Colon (tissue), 2 donors: Measurements from ENCODE around the gene ACAA2.

Experiments
- FAIRE-seq: peaks from 2 replicates; lab custom pipeline; 2012; peaks lifted over from hg19 to GRCh38; lab: Jason Lieb, UNC
- donor health status: control.
- donor health status: control.

Gene ACAA2

DNA sequence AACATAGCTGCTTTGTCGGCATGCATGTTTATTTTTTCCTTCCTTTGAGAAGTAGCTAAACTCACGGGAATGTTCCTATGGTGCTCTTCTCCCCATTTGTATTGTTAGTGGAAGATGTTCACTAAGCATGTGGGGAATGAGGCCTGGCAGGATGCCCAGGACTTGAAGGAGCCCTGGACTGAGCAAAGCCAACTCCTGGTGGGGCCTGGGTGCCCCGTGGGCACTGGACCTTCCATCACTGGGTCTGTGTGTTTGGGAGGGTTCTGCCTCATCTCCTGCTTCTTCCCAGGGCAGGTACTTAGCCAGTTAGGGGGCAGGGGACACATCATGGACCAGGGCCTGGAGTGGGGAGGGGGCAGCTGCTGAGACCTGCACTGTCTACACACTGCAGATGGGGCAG, 49.3 kb downstream of the ACAA2 start:
- FAIRE-seq = no peak

DNA sequence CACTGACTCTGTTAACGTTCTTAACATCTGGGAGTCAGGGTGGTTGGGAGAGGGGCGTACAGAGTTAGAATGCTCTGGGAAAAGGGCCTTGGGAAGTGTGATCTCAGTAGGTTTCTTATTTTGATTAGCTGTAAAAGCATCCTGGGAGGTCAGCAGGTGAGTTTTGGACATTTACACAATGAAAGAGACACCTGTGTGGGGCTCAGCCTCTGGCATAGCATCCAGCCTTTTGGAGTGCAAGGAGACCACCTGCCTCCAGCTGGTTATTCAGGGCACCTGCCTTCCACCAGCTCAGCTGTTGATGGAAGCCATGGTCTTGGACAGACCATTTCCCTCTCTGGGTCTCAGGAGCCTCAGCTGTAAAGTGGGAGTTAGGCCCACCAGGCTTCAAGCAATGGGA, 49.7 kb downstream of the ACAA2 start:
- FAIRE-seq = no peak

DNA sequence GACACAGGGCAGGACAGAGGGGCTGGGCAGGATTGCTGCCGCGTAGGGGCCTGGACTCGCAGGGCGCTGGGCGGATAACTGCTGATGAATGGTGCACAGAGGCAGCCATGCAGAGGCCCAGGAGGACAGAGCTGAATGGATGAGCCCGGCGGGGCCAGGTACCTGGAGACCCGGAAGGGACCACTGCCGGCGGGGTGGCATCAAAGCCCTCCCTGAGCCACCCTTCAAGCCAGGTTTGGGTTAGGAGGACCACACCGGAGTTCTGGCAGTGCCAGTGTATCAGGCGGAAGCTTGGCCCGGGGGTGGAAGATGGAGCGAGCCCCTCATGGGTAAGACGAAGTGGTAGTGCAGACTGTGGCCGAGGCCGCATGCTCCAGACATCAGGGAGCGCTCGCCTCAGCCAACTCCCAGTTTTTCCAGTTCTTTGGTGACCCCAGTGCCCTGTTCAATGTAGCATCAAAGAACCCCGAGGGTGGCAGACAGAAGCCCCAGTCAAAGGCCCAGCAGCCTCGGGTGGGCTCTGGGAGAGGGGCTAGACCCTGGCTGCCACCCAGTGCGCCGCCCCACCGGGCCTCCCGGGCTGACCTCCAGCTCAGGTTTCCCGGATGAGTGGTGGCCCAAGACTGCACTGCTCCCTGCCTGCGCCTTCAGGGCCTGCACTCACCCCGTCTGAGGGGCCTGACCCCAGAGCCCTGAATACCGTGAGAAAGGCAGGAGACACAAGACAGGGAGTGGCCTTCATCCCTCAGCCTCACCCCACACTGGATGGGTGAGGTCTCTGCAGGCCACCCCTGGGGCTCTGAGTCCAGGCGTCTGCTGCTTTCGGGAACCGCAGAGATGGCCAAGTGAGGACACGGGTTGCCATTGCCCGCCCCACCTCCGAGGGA, 50.9 kb downstream of the ACAA2 start:
- FAIRE-seq = no peak

DNA sequence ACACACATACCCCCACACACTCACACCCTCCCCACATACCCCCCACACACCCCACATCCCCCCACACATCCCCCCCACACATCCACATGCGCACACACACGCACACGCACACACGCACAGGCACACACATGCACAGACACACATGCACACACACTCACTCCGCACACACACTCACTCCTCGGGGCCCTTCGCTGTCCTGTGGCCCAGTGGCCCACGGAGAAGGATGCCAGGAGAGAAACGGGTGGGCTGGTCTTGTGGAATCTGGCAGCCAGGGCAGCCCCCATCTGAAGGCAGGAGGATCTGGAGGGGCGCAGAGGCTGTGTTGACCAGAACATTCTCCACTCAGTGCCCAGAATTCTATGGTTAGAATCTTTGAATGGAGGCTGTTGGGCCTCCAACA, 51.6 kb downstream of the ACAA2 start:
- FAIRE-seq = no peak

DNA sequence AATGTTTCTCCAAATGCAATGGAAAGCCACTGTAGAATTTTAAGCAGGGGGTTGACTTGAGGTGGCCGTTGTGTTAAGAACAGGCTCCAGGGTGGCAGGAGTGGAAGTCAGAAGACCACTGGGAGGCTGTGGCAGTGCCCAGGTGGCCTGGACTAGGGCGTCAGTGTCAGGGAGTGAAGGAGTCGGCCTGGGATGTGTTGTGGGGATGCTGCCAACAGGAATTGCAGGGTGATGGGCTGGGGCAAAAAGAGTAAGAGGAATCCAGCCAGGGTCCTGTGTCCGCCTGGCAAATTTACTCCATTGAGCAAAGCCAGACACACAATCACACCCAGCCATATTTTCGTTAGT, 55.1 kb downstream of the ACAA2 start:
- FAIRE-seq = no peak

DNA sequence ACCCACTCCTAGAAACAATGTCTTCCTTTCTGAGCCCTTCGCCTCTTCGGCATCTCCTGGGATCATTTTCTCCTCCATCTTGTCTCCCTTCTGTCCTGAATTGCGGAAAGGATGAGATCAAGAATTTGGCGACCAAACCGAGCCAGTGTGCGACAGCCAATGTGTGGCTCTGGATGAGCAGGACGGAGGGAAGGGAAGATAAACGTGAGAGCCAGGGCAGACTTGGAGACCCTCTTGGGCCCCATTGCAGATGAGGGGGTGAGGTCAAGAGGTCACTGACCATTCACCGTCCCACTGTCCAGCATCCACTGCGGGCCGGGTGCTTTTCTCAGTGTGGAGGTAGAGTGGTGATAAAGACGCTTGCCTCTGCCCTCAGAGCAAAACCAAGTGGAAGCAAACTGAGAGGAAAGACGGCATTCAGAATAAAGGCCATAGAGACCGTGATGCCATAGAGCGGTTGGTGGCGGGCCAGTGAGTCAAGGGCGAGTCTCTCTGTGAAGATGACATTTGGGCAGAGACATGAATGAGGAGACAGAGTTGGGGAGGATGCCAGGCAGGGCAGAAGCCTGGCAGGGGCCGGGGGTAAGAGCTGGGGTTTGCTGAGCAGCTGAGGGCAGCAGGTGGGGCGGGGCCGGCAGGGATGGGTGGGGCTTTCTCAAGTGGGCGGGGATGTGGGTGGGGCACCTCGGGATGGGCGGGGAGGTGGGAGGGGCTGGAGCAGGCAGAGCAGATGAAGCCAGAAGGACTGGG, 55.6 kb downstream of the ACAA2 start:
- no peak for FAIRE-seq

DNA sequence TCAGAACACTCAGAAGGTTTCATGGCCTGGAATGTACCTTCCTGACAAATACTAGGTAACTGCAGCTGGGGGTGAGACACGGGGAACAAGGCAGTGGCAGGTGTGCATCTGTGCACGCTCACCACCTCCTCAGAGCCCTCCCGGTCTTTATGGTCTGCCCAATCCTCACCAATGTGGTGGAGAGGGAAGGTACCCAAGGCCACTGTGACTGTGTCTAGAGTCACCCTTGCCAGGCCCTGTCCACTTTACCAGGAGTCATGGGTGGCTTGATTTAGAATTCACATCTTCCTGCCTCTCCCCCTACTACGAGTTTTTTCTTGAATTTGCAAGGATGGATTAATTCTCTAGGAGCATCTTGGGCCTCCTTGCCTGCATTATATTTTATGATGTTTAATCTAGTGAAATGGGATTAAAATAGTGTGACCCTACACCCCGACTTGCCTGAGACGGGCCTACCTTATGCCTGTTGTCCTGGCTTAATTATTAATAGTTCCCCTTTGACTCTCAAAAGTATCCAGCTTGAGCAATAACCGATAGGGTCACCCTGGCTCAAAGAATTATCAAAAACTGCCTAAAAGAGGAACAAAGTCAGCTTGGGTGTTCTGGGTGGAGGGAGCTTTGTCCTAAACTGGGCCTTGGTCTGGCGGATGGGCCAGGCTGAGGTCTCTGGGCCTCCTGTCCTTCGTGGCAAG, 56.5 kb downstream of the ACAA2 start:
- FAIRE-seq = no peak

DNA sequence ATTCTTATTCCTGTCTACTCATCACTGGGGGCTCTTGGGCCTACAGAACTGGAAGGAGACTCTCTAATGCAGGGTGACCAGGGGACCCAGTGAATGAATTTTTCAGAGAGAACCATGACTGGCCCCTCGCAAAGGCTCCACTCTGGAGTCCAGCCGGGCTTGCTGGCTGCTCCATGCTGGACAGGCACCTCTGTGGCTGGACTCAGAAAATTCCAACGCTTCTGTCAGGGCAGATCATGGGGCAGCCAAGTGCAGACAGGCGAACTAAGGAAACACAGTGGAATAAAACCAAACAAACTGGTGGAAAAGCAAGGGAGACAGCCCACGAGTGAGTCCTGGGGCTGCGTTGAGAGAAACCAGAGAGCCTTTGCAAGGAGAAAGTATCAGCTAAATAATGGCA, 57.2 kb downstream of the ACAA2 start:
- FAIRE-seq = no peak

DNA sequence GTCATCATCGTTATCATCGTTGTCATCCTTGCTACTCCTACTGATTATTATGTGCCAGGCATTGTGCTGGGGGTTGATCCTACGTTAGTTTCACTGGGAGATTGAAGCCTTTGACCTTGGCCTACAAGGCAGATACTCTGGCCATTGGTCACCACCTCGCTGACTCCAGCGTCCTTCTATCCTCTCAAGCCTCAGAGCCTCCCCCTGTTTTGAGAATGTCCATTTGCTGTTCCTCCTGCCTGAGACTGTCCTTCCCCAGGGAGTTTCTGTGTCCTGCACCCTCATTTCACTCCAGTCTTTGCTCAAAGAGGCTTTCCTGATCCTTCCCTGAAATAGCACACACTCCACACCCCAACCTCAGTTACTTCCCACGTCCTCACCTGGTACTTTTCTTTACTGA, 57.8 kb downstream of the ACAA2 start:
- no peak for FAIRE-seq

DNA sequence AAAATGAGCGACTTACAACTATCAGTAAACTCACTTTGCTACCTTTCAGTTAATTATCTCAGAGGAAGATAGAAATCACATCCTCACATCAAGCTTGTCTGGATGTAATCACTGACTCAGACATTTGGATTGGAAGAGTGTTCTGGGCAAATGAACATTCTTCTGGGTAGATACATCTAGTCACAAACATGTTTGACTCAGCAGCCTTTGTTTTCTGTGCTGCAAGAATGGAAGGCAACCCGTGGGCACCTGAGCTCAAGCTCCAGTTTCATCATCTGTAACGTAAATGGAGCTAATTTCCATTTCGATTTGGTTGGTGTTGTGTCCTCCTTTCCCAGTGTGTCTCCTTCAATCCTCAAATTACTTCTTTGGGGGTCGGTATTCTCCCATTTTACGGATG, 58.5 kb downstream of the ACAA2 start:
- no peak for FAIRE-seq

DNA sequence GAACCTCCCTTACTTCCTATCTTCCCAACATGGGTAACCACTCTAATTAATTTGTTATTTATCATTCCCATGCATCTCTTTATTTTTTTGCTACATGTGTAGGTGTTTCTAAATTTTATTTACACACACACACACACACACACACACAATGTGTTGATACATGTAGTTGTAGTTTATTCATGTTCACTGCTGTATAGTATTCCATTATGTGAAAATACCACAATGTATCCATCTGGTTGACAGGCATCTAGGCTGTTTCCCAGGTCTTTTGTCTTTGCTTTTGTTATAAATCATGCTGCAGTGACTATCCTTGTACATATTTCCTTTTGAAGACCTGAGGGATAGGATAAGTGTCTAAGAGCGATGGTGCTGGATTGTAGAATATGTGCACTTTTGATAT, 59.7 kb downstream of the ACAA2 start:
- no peak for FAIRE-seq

DNA sequence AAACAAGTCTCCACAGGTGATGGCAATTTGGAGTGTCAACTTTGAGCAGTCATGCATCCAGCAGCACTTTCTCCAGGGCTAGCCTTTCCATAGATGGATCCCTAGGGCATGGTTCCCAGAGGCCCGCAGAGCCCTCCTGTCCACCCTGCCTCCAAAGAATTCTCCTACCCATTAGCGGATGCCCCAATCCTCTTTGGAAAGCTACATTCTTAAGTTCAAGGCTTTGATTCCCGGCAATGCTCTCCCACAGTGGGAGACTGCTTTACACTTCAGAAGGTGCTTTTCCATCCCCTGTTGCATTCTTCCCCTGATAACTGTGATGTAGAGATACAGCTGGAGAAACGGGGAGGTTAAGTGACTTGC, 61.3 kb downstream of the ACAA2 start:
- no peak for FAIRE-seq

DNA sequence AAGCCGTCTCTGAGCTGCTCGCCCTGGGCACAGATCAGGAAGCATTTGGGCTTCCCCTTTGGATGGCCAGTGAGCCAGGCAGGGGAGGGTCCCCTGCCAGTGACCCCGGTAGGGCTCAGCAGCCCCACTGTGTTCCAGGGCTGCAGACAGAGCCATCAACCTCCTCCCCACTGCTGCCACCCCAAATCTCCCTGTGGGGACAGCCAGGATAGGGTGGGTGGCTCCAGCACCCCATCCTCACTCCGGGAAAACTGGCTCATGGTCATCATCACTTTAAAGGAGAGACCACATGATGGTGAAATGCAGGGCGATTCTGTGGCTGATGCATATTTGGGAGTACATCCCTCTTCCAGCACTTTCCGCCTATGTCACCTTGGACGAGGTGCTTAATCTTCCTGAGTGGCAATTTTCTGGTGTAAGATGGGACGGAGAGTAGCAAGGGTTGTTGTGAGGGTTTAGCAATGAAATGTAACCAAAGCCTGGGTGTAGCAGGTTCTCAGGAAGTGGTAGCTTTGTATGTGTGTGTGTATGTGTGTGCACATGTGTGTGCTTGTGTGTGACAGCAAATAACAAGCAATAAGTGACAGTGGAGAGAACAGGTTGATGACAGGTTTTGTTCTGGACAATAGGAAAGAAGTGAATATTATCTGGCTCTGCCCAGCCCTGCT, 61.8 kb downstream of the ACAA2 start:
- FAIRE-seq = no peak

DNA sequence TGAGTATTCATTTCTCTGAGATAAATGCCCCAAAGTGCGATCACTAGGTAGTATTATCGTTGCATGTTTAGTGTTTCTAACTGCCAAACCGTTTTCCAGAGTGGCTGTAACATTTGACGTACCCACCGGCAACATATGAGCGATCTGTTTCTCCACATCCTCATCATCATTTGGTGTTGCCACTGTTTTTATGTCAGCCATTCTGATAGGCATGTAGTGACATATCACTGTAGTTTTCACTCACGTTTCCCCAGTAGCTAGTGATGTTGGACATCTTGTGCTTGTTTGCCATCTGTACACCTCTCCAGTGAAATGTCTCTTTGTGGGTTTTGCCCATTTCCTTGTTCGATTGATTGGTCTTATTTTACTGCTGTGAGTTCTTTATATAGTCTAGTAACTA, 63.8 kb downstream of the ACAA2 start:
- FAIRE-seq = no peak

DNA sequence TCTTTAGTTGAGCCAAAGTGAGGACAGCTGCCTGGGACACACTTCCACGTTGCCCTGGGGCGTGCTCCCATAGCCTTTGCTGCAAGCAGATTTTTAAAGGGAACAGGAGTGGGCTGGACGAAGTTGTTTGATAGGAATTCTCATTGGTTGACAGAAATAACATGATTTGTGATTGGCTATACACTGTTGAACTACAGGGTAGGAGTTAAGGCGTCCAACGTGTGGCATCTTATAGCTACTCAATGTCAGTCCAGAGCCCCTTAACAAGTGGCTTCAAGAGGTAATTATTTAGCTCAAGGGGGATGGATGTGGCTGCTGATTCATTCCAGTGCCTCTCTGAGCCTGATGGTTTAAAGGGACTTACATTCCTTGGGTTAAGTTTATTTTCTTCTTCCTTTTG, 65.5 kb downstream of the ACAA2 start:
- no peak for FAIRE-seq

DNA sequence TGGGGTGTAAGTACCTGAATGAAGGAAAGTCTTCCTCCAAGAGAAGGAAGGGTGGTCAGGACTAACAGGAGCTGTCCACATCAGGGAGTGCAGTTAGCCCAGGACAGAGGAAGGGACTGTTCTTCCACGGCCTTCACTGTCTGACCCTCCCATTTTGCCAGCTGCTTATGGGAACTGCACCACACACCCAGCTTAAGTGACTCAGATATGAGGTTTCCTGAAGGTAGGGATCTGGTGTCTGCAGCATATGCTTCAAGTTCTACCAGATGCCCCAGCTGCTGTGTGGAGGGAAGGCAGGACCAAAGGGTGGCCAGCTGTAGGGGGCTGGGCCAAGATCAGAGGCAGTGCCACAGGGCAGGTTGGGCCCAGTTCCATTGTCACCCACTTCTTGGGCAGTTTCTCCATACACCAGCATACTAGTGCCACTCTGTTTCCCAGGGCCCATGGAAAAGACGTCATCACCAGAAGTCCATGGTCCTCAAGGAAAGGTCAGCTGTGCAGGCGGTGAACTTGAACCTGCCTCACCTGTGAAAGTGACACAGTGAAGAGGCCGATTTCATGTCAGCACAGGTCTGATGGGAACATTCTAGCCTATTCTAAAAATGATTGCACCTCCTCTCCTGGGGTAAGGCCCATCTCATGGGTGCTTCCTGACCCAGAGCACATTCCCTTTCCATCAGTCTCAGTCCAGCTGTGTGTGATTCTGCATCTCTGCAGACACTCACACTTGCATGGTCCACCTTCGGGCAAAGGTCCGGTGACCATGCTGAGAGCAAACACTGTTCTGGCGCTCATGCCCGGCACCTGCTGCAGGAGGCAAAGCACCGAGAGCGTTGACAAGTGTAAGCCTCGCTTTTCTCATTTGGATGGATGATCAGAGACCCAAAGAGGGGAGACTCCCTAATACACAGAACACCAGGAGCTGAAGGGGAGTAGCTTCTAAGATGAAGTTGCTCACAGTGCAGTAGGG, 68.0 kb downstream of the ACAA2 start:
- no peak for FAIRE-seq

DNA sequence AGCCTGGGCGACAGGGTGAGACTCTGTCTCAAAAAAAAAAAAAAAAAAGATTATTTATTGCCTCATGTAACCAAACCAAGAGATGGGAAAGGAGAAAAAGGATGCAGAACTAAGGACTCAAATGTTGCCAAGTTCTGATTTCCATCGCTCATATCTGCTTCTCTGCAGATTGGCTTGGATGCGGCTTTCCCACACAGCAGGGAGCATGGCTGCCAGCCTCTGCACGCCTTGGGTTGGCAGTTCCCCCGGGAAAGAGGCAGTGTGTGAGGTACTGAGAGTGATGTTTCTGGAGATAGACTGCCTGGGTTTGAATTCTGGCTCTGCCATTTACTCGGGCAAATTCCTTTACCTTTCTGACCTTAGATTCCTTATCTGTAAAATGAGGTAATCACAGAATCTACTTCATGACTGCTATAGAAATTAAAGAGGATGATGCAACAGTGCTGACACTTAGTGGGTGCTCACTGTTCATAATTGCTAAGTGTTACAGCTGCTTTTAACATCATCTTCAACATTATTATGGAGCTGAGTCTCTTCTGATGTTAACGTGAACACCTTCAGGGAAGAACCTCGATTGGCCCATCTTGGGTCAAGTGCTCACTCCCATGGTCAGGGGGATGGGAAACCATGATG, 68.8 kb downstream of the ACAA2 start:
- FAIRE-seq = no peak

DNA sequence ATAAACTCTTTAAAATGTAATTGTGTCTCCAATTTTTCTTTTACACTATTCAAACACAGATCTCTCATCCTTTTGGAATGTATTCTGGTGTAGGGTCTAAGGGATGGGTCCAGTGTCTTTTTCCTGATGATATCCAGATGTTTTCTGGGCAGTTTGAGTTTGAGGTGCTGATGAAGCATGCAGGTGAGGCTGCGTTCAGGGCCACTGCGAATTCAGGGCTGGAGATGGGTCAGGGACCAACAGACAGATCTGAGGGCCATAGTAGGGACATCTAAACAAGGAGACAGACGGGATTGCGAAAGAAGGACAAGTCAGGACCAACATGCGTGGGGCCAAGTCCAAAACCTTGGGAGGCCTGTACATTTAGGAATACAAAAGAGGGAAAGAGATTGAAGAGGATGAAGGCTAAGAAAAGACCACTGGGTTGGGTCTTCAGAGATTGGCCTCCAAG, 70.2 kb downstream of the ACAA2 start:
- FAIRE-seq = no peak

DNA sequence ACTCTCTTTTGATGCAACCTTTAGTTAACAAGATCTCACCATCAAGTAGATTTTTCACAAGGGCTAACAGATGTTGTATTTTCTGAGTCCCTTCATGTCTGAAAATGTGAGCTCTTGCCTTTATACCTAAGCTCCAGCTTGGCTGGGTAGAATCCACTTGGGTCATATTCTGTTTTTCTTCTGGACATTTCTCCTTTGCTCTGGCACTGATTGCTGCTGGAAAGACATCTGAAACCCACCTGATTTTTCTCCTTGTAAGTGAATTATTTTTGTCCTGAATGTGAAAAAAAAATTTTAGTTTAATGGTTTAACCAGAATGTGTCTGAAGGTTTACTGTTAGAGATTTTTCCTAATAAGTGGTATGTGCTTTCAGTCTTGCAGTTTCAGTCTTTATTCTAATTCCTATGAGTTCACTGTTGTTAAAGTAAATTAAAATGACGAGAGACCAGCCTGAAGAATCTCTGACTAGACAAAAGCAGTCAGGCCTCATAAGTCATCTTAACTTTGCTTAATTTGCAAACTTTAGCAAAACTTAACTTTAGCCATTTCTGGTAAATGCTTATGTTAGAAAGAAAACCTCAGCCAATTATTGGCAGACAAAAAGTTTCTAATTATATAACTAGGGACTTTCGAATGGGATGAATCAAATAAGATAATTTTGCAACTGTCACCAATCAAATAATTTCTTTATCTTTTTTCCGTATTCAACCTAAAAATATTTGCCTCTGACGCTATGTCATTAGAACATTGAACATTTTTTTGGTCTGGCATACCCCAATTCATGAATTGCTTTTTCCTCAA, 70.8 kb downstream of the ACAA2 start:
- no peak for FAIRE-seq

DNA sequence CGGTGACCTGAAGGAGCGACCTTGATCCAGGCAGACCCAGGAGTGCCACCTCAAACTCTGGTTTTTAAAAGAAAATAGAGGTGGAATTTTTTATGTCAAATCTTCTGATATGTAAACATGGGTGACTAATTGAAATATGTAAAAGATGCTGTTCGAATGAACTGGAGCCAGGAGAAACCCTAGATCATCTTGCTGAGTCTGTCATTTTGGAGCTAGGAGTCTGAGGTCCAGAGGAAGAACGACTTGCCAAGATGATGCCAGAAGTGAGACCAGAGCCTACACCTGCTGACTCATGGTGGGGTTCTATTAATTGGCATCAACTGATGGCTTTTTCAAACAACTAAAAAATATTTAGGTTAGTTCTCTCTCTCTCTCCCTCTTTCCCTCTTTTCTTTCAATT, 74.1 kb downstream of the ACAA2 start:
- FAIRE-seq = no peak
